CD4-positive, alpha-beta T cell (primary cell): ENCODE measurements around the gene TRRAP. TPM values are rescaled to one million over a fixed set of nuclear protein-coding genes. Genes with fewer than 3 reads are reported as not detected.

Experiments
- ATAC-seq: fragments of 200-7000 bp; cut with Tn5 transposase; one replicate; pipeline ENCODE4 v1.10.0; 2022; ENCODE audit warnings: mild to moderate bottlenecking; ENCODE audit not compliant: poor library complexity
- CTCF ChIA-PET: fragments of 350-600 bp; sonication (Branson Sonifier 250); formaldehyde crosslinking; loops from one replicate; lab custom pipeline; 2021; ENCODE audit warnings: antibody characterized with exemption, inconsistent platforms; lab: Charles Lee
- POLR2A ChIA-PET: fragments of 350-600 bp; sonication (Branson Sonifier 250); formaldehyde crosslinking; loops from one replicate; lab custom pipeline; 2021; ENCODE audit warnings: antibody characterized with exemption, inconsistent platforms; lab: Charles Lee
- DNase-seq, 14 experiments: peaks; one replicate each; pipeline ENCODE4 v3.0.0-alpha.2; 2013 to 2020; ENCODE audit warnings: mixed read lengths in 2 of 14
- H3K27ac ChIP-seq, 2 donors: one replicate each; pipeline versions ENCODE4 v1.5.1 to v1.7.0; 2013; ENCODE audit warnings: low read length in 2 of 2, low read depth in 1 of 2, mild to moderate bottlenecking in 1 of 2
- H3K27me3 ChIP-seq, 2 experiments: 1 replicate in 1 of 2; 2 replicates in 1 of 2; pipeline versions ENCODE4 v1.6.1 to v1.7.0; 2013; ENCODE audit warnings: low read length in 2 of 2, control low read depth in 1 of 2, mild to moderate bottlenecking in 1 of 2, moderate library complexity in 1 of 2; ENCODE audit not compliant: insufficient read depth in 2 of 2, control insufficient read depth in 1 of 2
- H3K36me3 ChIP-seq: one replicate; pipeline ENCODE4 v1.6.1; 2013; ENCODE audit warnings: low read length, control low read depth; ENCODE audit not compliant: insufficient read depth
- H3K4me1 ChIP-seq: one replicate; pipeline ENCODE4 v1.6.1; 2013; ENCODE audit warnings: low read length, control low read depth; ENCODE audit not compliant: insufficient read depth
- H3K4me3 ChIP-seq: one replicate; pipeline ENCODE4 v1.5.1; 2013; ENCODE audit warnings: mild to moderate bottlenecking, low read length, moderate library complexity
- H3K9me3 ChIP-seq, 2 experiments: 1 replicate in 1 of 2; 2 replicates in 1 of 2; pipeline versions ENCODE4 v1.6.1 to v1.7.0; 2013; ENCODE audit warnings: low read length in 2 of 2, mild to moderate bottlenecking in 2 of 2, control low read depth in 1 of 2, moderate library complexity in 1 of 2; ENCODE audit not compliant: control insufficient read depth in 1 of 2, insufficient read depth in 1 of 2
- H3K27ac Mint-ChIP-seq: one replicate; pipeline ENCODE4 v1.8.0; 2020; ENCODE audit warnings: mixed read lengths
- H3K27me3 Mint-ChIP-seq: one replicate; pipeline ENCODE4 v1.8.0; 2021; ENCODE audit warnings: mixed read lengths
- H3K36me3 Mint-ChIP-seq: one replicate; pipeline ENCODE4 v1.8.0; 2021; ENCODE audit warnings: low read depth, mixed read lengths
- H3K4me1 Mint-ChIP-seq: one replicate; pipeline ENCODE4 v1.8.0; 2021; ENCODE audit warnings: low read depth, mixed read lengths
- H3K4me3 Mint-ChIP-seq: one replicate; pipeline ENCODE4 v1.8.0; 2020; ENCODE audit warnings: mild to moderate bottlenecking, mixed read lengths
- H3K9me3 Mint-ChIP-seq: one replicate; pipeline ENCODE4 v1.8.0; 2020; ENCODE audit warnings: mixed read lengths
- CTCF ChIP-seq: fragments of 200-600 bp; IDR thresholded peaks from one replicate; pipeline ENCODE4 v1.8.0; 2022; ENCODE audit warnings: antibody characterized with exemption, mild to moderate bottlenecking
- intact Hi-C, 2 experiments: fragments of 100-400 bp; cut with DNase I in 1 of 2; cut with micrococcal nuclease in 1 of 2; formaldehyde crosslinking; loops; one replicate each; pipeline versions ENCODE4 v1.15.1 to v1.9.0; 2023 to 2025; cut with DNase I, micrococcal nuclease
- total RNA-seq, 174 experiments: library from RNA in 2 of 174; stranded (reverse) in 2 of 174; gene quantifications; one replicate each; pipeline ENCODE4 v1.2.3 and lab custom pipeline; 2021 to 2026

Gene TRRAP
- total RNA-seq, 2 experiments from 2014 or later = 47.9 to 48.3 TPM

DNA sequence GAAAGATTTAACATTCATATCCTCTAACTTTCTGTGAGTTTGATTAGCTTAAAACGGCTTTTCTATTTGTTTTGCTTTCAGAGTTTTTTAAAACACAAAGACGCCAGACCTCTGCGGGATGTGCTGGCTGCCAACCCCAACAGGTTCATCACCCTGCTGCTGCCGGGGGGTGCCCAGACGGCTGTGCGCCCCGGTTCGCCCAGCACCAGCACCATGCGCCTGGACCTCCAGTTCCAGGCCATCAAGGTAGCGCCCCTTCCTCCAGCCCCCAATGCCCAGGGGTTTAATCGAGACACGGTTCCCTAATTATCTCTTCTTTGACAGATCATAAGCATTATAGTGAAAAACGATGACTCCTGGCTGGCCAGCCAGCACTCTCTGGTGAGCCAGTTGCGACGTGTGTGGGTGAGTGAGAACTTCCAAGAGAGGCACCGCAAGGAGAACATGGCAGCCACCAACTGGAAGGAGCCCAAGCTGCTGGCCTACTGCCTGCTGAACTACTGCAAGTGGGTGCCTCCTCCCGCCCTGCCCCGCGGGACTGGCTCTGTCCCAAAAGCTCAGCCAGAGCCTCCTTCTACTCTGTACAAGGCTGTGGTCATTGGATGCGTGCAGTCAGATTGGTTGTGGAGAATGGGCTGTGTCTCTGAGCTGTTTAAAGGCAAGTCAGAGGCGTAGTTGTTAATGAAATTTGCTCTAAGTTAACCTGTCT lies 71.2 kb downstream of the TRRAP start:
- Mint-ChIP-seq H3K9me3 (no peaks in the 10 kb centered on the region), H3K4me3 (no peak overlapping the region), H3K27me3 (no peaks in the 10 kb centered on the region), H3K36me3 (peaks cover 97% of the 10 kb centered on the region), H3K4me1 (no peaks in the 10 kb centered on the region), H3K27ac (no peak overlapping the region)
- H3K9me3 ChIP-seq = no peaks in the 10 kb centered on the region
- no peak for TF ChIP-seq CTCF
- intact Hi-C loops = no loop called here
- DNase-seq (no peak), ATAC-seq (no peak)
- peaks cover 94% of the 10 kb centered on the region for H3K36me3 ChIP-seq
- no peaks in the 10 kb centered on the region for H3K4me1 ChIP-seq
- no peaks in the 10 kb centered on the region for H3K27me3 ChIP-seq
- ChIA-PET POLR2A (no interaction called here), CTCF (no interaction called here)
- H3K27ac ChIP-seq = no peak overlapping the region
- H3K4me3 ChIP-seq = no peak overlapping the region

DNA sequence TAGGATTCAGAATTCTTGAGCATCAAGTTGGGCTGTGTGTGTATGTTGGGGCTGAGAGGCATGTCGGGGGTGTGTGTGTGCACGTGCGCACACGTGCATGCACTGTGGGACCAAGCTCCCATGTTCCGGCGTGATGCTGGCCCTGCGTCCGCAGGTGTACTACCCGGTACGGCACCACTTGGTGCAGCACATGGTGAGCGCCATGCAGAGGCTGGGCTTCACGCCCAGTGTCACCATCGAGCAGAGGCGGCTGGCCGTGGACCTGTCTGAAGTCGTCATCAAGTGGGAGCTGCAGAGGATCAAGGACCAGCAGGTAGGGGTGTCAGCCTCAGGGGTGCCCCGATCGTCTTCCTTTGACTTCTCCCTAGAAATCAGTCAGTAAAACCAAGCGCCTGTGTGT lies 77.7 kb downstream of the TRRAP start:
- no peaks in the 10 kb centered on the region for H3K9me3 ChIP-seq
- peaks cover 96% of the 10 kb centered on the region for H3K36me3 ChIP-seq
- intact Hi-C loops = no loop called here
- H3K27me3 Mint-ChIP-seq = no peaks in the 10 kb centered on the region
- no peak overlapping the region for H3K4me3 ChIP-seq
- ATAC-seq (no peak), DNase-seq (no peak)
- no peak overlapping the region for H3K27ac ChIP-seq
- H3K4me1 Mint-ChIP-seq = no peaks in the 10 kb centered on the region
- ChIA-PET CTCF (no interaction called here), POLR2A (no interaction called here)
- no peaks in the 10 kb centered on the region for H3K9me3 Mint-ChIP-seq
- no peak overlapping the region for H3K4me3 Mint-ChIP-seq
- H3K27ac Mint-ChIP-seq = no peak overlapping the region
- H3K36me3 Mint-ChIP-seq = peaks cover 97% of the 10 kb centered on the region
- no peak for TF ChIP-seq CTCF
- H3K4me1 ChIP-seq = no peaks in the 10 kb centered on the region
- no peaks in the 10 kb centered on the region for H3K27me3 ChIP-seq

DNA sequence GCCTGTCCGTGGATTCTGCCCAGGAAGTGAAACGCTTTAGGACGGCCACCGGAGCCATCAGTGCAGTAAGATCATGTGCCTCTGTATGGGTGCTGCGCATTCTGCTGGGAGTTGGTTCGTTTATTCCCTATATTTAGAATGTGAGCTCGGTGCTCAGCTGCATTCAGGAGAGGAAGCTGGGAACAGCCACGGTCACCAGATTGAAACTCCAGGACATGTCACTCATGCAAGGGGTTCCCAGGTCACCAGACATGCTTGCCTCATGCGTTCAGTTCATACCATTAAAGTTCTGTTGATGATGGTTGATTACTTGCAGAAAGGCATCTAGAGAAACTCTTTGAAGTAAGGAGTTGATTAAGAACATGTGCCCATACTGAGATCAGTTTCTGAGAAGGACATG lies 78.1 kb downstream of the TRRAP start:
- H3K9me3 ChIP-seq = no peaks in the 10 kb centered on the region
- no peaks in the 10 kb centered on the region for H3K27me3 ChIP-seq
- Mint-ChIP-seq H3K27ac (no peak overlapping the region), H3K4me3 (no peak overlapping the region), H3K9me3 (no peaks in the 10 kb centered on the region), H3K36me3 (peaks cover 97% of the 10 kb centered on the region), H3K27me3 (no peaks in the 10 kb centered on the region), H3K4me1 (no peaks in the 10 kb centered on the region)
- intact Hi-C loops = no loop called here
- H3K36me3 ChIP-seq = peaks cover 96% of the 10 kb centered on the region
- no peak overlapping the region for H3K27ac ChIP-seq
- ChIA-PET CTCF (no interaction called here), POLR2A (no interaction called here)
- H3K4me3 ChIP-seq = no peak overlapping the region
- DNase-seq = no peak
- no peaks in the 10 kb centered on the region for H3K4me1 ChIP-seq
- no peak for TF ChIP-seq CTCF
- no peak for ATAC-seq
